Hepatocyte (in vitro differentiated cells): Measurements from ENCODE around the gene GNG7.

ENCODE experiments used
- CTCF ChIP-seq: fragments of 200-600 bp; sonication (generic); IDR thresholded peaks from 2 replicates; pipeline ENCODE4 v1.5.1; 2016; ENCODE audit warnings: antibody characterized with exemption, mild to moderate bottlenecking; ENCODE audit not compliant: poor library complexity
- EZH2 ChIP-seq: fragments of 200-600 bp; sonication (generic); IDR thresholded peaks from 2 replicates; pipeline ENCODE4 v1.6.1; 2016; ENCODE audit warnings: antibody characterized with exemption, mild to moderate bottlenecking, borderline replicate concordance
- EZH2phosphoT487 ChIP-seq: fragments of 200-600 bp; sonication (generic); IDR thresholded peaks from one replicate; pipeline ENCODE4 v1.6.1; 2018; ENCODE audit warnings: antibody characterized with exemption, mild to moderate bottlenecking, low read depth, moderate library complexity; ENCODE audit not compliant: unreplicated experiment, severe bottlenecking

GRCh38 chr19:2726160-2726855, 23.8 kb upstream of the GNG7 start:
- TF ChIP-seq CTCF (no peak), EZH2 (no peak), EZH2phosphoT487 (no peak)
